K562 (cell line): Measurements from ENCODE around the gene LRP1. TPM values are rescaled to one million over a fixed set of nuclear protein-coding genes. Genes with fewer than 3 reads are reported as not detected.

Experiments used
- ATF4 ChIP-seq: fragments of 450-650 bp; formaldehyde crosslinking; IDR thresholded peaks from 2 replicates; pipeline ENCODE4 v1.4.0; 2022; ENCODE audit warnings: mild to moderate bottlenecking, moderate library complexity
- BHLHE40 ChIP-seq: IDR thresholded peaks from 2 replicates; pipeline ENCODE4 v1.6.1; 2011; ENCODE audit warnings: low read length, improper control_type of control experiment
- COPS2 ChIP-seq: fragments of 450-650 bp; conservative IDR thresholded peaks from 2 replicates; pipeline ENCODE4 v1.6.1; 2016; ENCODE audit warnings: mild to moderate bottlenecking, moderate library complexity
- LEF1 ChIP-seq: fragments of 450-650 bp; IDR thresholded peaks from 2 replicates; pipeline ENCODE4 v1.6.1; 2016; ENCODE audit warnings: mild to moderate bottlenecking
- MCM7 ChIP-seq, 2 experiments: fragments of 450-650 bp; IDR thresholded peaks; 2 replicates each; pipeline ENCODE4 v1.6.1; 2016 to 2018
- PML ChIP-seq: IDR thresholded peaks from 2 replicates; pipeline ENCODE4 v1.6.1; 2012; ENCODE audit warnings: low read length, inconsistent platforms
- POLR2G ChIP-seq: fragments of 200-400 bp; formaldehyde crosslinking; IDR thresholded peaks from 2 replicates; pipeline ENCODE4 v1.6.1; 2017; ENCODE audit warnings: low read depth, mild to moderate bottlenecking, antibody characterized with exemption, low read length, moderate library complexity
- TAL1 ChIP-seq: fragments of 450-650 bp; IDR thresholded peaks from 2 replicates; pipeline ENCODE4 v1.6.1; 2016; ENCODE audit warnings: mild to moderate bottlenecking
- ZBTB40 ChIP-seq, 2 experiments: fragments of 450-650 bp in 1 of 2; sonication (generic) in 1 of 2; formaldehyde crosslinking in 1 of 2; IDR thresholded peaks; 2 replicates each; pipeline versions ENCODE4 v1.7.1 to v1.9.0; 2016 to 2022; ENCODE audit warnings: inconsistent platforms in 1 of 2, mild to moderate bottlenecking in 1 of 2, missing genetic modification reagents in 1 of 2
- ZFX ChIP-seq: sonication (generic); formaldehyde crosslinking; IDR thresholded peaks from 2 replicates; pipeline ENCODE4 v1.8.0; 2022; ENCODE audit warnings: mild to moderate bottlenecking, missing genetic modification reagents, moderate library complexity
- polyA plus RNA-seq, 8 experiments: library from polyadenylated mRNA; depleted of rRNA in 4 of 8; stranded (reverse) in 5 of 8; unstranded in 3 of 8; fragments of >200 nt; fragmentation: Nextera tagmentation in 2 of 8; fragmentation: Illumina TruSeq in 1 of 8; extraction: Ambion mirVana in 2 of 8; extraction: Trizol in 1 of 8; gene quantifications; 2 replicates each; pipeline versions ENCODE4 v1.2.1 to v1.2.3, GENCODE V29; 2011 to 2014; ENCODE audit warnings: inconsistent platforms in 1 of 8, missing spikeins in 1 of 8
- total RNA-seq, 7 experiments: library from RNA; depleted of rRNA in 6 of 7; stranded (reverse); fragments of >200 nt in 6 of 7; fragmentation: Illumina TruSeq in 2 of 7; extraction: Trizol in 2 of 7; gene quantifications; 2 replicates each; pipeline versions ENCODE4 v1.2.1 to v1.2.3, GENCODE V29; 2011 to 2021; ENCODE audit warnings: low replicate concordance in 1 of 7
- TF ChIP-seq, protein P1 (sequence below): fragments of 450-650 bp; formaldehyde crosslinking; IDR thresholded peaks from 2 replicates; pipeline ENCODE4 v1.4.0; 2022; ENCODE audit warnings: missing genetic modification characterization
- TF ChIP-seq, protein P2 (sequence below): sonication (generic); formaldehyde crosslinking; IDR thresholded peaks from 2 replicates; pipeline ENCODE4 v1.8.1; 2022; ENCODE audit warnings: missing genetic modification reagents

LRP1 gene
- total and polyA plus RNA-seq, 9 of the 15 experiments (the other 6 are each of a cell fraction or from before 2014, with no cell fraction given): 0.04 to 0.64 (median 0.19) TPM; not detected in 2

GRCh38 chr12:57089271-57090245 is 38.7 kb upstream of the LRP1 start (continued):
- TF ChIP-seq, protein P1, sequence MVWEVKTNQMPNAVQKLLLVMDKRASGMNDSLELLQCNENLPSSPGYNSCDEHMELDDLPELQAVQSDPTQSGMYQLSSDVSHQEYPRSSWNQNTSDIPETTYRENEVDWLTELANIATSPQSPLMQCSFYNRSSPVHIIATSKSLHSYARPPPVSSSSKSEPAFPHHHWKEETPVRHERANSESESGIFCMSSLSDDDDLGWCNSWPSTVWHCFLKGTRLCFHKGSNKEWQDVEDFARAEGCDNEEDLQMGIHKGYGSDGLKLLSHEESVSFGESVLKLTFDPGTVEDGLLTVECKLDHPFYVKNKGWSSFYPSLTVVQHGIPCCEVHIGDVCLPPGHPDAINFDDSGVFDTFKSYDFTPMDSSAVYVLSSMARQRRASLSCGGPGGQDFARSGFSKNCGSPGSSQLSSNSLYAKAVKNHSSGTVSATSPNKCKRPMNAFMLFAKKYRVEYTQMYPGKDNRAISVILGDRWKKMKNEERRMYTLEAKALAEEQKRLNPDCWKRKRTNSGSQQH (CRISPR knock-in tag): no peak
- TF ChIP-seq BHLHE40 (no peak), MCM7 (IDR thresholded peaks at IDR 0.05) (no peak), PML (0 out of 2 replicates have a peak, but pooled peaks have one; percentile 19), TAL1 (no peak), LEF1 (no peak), ZBTB40 (IDR thresholded peaks at IDR 0.05) (peak; percentile 14; the same call in 1 of the 2 replicates), ZBTB40 (CRISPR knock-in tag; IDR thresholded peaks at IDR 0.05) (no peak), POLR2G (peak; percentile 47; the same call in 1 of the 2 replicates), COPS2 (no peak), ATF4 (CRISPR knock-in tag) (no peak), ZFX (CRISPR knock-in tag) (peak; percentile 63)
- TF ChIP-seq, protein P2, sequence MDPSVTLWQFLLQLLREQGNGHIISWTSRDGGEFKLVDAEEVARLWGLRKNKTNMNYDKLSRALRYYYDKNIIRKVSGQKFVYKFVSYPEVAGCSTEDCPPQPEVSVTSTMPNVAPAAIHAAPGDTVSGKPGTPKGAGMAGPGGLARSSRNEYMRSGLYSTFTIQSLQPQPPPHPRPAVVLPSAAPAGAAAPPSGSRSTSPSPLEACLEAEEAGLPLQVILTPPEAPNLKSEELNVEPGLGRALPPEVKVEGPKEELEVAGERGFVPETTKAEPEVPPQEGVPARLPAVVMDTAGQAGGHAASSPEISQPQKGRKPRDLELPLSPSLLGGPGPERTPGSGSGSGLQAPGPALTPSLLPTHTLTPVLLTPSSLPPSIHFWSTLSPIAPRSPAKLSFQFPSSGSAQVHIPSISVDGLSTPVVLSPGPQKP (CRISPR knock-in tag): no peak
